ENCODE results near the gene PRMT3. TPM values are rescaled to one million over a fixed set of nuclear protein-coding genes. Genes with fewer than 3 reads are reported as not detected.
"Not testable (repeated sequence)": the region's sequence is repeated elsewhere in the genome, so short reads cannot be mapped to it uniquely, and the experiment has no call there.

The PRMT3 gene
- polyA plus RNA-seq (ENCODE audit: insufficient read length in 3 of 3): 10 to 100 TPM; 17.6 to 18.5 (median 17.8) TPM

DNA sequence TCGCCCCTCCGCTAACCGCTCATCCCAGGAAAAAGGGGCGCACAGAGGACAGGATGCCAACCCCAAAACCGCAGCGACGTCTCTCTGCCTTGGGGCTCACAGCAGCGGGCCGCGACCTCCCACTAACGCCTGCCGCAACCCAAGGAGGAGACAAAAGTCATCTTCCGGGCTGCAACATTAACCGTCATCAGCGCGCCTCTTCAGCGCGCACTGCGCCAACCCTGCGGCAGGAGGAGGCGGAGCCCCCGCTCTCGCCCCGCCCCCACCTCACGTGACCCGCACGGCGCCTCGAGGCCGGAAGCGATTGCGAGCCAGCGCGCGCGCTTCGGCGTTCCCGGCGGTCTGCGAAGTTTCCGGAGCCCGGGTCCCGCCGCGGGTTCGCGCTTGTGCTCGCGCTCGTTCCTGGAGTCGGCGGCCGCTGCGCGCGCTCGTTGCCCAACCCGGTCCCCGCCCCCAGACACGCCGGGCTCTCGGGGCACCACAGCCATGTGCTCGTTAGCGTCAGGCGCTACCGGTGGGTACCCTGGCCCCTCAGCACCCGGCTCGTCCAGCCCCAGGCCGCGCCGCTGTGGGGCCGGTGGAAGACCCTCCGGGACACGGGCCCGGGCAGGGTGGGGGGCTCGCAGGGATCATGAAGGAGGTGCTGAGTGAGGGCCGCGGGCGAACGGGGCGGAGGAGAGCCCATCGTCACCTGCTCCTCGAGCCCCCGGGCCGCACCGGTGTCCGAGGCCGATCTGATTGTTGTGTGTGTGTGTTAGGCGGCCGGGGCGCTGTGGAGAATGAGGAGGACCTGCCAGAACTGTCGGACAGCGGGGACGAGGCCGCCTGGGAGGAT lies at the start of gene PRMT3:
TSS of gene PRMT3 (plus strand) at position 456 of the 835 bp plus-strand sequence. CDS start at position 487, 31 bp downstream.
- DNase-seq (ENCODE audit: low read depth in 3 of 3, low spot score in 2 of 3): peak; percentile 80 to 87 (median 86)

DNA sequence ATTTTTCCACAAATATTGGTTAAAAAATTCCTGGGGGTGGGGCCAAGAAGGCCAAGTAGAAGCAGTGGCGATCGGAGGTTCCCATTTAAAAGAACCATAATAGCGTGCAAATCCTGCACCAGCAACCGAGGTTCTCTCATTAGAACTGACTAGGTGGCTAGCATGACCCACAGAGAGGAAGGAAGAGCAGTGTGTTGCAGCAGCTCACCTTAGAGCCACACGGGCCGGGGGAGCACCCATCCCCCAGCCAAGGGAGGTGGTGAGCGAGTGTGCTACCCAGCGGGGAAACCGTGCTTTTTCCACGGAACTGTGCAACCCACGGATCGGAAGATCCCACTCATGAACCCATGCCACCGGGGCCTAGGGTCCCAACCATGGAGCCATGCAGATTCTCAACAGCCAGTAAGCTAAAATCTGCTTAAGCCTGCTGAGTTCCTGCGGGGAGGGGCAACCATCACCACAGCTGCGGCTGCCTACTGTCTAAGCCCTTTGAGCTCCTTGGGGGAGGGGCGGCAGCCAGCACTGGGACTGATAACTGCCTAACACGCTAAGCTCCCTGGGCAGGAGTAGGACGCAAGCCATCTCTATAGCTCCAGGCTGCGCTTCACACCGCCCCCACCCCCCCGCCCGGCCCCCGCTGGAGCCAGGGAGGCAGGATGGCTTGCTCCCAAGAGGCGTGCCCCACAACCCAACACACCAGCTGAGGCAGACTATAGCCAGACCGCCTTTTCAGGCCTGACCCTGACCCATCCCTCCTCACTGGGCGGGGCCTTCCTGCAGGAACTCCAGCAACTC lies 45.0 kb upstream of the PRMT3 start:
- DNase-seq (ENCODE audit: low read depth in 3 of 3, low spot score in 2 of 3): no peak

DNA sequence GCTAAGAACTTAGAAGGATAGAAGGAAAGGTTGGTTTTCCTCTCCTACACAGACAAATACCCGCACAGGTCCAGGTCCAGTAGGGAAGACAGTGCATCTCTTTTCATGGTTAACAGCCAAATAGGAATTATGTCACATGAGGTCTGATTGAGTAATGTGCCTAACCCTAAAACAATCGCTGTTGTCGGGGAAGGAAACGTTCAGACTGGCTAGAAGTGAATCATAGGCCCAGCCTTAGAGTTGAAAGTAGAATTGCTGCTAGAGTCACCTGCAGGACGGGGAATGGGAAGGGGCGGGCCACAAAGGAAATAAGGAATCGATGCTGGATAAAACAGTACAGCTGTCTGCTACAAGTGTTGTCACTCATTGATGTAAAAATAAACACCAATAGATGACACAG lies 36.4 kb upstream of the PRMT3 start:
- DNase-seq (ENCODE audit: low read depth in 3 of 3, low spot score in 2 of 3): no peak

DNA sequence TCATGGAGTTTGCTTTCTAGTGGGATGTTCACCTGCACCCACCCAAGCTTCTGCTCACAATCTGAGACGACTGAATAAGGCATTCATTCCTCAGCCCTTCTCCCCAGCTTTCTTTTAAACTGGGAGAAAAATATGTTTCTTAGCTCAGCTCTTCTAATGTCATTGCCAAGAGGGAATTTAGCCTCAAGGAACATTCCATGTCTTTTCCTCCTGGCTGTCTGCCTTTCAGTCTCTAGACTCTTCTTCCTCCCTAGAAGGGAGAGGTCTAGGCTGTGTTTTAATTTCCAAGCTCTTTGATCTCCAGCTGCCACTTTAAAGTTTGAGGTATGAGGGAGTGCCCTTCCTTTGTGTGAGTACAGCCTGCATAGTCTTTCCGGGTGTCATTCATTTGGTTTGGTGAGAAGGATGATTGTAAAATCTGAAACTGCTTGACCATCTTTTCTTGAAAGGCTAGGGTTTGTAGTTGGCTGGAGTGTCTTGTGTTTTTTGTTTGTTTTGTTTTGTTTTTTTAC lies 35.7 kb upstream of the PRMT3 start:
- no peak for DNase-seq (ENCODE audit: low read depth in 3 of 3, low spot score in 2 of 3)

DNA sequence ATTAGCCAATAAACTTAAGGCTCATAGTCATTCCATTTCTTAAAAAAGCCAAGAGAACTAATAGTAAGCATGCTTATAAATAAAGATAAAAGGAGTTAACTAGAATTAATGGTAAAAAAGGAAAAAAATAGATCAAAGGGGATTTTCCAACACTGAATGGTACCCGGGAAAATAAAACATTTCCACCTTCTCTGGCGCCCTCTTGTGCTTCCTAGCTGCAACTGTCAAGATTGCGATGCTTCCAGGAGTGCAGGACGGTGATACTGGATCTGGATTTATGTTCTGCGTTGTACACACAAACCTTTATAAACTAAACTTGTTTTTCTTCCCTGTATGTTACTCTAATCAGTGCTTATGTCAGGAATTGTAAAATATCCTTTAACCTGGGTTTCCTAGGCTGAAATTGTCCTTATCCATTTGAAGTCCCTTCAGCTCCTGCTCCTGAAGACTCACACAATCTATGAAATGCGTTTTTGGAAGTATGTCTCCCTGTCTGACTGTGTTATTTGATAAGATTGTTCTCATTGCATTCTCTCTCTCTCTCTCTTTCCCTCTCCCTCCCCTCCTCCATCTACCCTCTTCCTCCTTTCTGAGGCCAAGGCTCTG lies 33.6 kb upstream of the PRMT3 start:
- DNase-seq (ENCODE audit: low read depth in 3 of 3, low spot score in 2 of 3): no peak

DNA sequence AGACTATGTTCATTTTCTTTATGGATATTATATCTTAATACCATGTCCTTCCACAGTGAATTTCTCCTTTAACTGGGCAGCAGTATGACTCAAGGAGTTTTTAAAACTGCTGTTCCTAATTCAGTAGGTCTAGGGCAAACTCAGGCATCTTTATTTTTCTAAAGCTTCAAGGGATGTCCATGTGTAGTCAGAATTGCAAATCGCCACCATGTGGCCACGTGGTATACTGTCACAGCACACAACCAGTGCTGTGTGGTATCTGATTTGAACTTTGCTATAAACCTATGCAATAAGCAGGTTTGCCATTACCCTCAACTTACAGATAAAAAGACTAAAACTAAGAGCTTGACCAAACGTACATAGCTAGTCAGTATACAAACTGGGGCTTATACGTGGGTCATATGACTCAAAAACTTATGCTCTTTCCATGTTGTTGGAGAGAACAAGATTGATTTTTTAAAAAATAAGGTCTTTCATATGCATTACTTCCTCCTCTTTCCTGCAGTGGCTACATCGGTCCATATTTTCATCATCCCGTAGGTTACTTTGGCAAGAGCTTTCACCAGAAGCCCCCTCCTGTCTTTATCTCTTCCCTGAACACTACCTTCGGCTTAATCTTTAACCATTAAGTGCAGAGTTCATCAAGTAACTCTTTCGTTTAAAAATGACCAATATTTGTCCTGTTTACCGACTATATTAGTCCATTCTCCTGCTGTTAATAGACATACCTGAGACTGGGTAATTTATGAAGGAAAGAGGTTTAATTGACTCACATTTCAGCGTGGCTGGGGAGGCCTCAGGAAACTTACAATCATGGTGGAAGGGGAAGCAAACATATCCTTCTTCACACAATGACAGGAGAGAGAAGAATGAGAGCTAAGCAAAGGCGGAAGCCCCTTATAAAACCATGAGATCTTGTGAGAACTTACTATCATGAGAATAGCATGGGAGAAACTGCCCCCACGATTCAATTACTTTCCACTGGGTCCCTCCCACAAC lies 32.0 kb upstream of the PRMT3 start:
- no peak for DNase-seq (ENCODE audit: low read depth in 3 of 3, low spot score in 2 of 3)

DNA sequence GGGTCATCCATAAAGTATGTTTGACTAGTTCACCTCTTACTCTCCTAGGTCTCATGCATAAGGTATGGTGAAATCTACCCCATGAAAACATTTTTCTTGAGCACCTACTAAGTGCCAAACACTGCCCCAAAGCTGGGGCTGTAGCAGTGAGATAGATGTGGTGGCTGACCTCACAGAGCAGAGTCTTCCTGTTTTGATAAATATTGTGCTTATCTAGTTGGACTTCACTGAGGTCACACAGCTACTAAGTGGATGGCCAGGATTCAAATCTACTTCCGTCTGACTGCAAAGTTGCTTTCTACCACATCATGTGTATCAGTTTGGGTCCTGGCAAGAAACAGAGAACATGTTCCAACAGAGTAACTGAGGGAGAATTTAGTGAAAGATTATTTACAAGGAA lies 30.4 kb upstream of the PRMT3 start:
- DNase-seq (ENCODE audit: low read depth in 3 of 3, low spot score in 2 of 3): no peak

DNA sequence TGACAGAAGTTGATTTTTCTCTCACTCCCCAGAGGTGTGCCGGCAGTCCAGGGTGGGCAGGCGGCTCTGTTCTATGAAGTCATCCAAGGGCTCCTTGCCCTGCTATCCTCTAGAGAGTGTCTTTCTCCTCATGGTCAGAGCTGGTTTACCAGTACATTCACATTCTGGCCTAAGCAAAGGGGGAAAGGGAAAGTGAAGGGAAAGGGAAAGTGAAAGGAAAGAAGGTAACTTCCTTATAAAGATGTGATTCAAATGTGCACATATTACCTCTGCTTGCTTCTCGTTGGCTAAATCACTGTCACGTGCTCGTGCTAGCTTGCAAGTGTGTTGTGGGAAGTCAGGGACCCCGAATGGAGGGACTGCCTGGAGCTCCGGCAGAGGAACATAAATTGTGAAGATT lies 26.9 kb upstream of the PRMT3 start:
- DNase-seq (ENCODE audit: low read depth in 3 of 3, low spot score in 2 of 3): no peak

DNA sequence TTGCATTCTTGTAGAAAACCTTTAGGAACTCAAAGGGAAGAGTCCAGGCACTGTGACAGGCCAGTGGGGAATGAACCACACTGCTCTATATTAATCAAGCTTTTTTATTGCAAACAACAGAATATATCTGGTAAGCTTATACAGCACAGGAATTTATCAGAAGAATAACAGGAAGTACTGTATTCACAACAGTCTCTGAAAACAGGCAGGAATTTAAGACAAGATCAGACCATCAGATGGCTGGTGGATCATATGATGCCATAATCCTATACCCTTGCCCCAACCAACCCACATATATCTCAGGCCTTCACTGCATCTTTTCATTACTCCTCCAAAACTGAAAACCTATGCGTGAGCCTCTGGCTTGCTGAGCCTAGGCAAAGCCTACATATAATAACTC lies 25.0 kb upstream of the PRMT3 start:
- no peak for DNase-seq (ENCODE audit: low read depth in 3 of 3, low spot score in 2 of 3)

DNA sequence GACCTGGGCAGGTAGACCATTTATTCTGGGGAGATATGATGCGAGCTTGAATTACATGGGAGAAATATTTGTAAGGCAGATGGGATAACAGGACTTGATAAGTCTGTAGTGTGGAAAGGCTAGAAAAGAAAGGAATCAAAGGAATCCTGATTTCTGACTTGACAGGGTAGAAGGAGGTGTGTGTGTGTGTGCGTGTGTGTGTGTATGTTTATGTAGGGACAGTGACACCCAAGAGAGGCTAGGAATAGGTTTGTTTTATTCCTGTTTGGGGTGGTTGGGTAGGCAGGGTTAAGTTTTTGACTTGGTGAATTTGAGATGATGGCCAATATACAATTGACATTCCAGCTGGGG lies 24.4 kb upstream of the PRMT3 start:
- DNase-seq (ENCODE audit: low read depth in 3 of 3, low spot score in 2 of 3): no peak

DNA sequence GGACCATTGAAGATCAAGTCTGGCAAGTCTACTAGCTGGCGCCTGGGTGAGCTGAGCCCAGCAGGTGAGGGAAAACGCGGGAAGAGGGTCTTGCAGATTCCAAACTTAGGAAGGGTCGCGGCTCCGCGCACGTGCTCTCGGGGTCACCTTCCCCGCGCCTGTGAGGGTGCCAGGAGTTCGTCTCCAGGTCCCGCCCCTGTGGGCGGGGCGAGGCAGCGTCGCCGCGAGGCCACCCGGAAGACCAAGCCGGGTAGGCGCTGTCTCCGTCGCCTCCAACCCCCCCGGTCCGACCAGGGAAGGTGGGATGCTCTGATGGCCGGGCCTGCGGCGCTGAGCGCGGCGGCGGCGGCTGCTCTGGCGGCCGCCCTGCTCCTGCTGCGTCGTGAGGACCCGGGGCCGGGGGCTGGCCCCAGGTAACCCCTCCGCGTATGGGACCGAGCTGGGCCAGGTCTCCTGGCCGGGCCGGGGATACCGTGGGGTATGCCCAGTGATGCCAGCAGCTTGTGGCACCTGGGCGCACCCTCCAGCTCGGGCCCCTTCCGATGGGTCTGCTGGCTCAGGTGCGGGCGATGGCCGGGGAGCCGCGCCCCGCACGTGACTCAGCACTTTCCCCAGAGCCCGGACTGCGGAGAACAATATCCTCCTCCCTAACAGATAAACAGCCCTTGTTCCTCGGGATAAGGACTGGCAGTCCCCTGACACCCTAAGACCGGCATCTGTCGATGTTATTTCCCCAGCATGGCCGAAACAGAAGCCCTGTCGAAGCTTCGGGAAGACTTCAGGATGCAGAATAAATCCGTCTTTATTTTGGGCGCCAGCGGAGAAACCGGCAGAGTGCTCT lies 23.8 kb upstream of the PRMT3 start, which contains the start of gene HTATIP2:
TSS of gene HTATIP2 (plus strand) at position 215 of the 841 bp plus-strand sequence. CDS start at position 739, 524 bp downstream.
- DNase-seq (ENCODE audit: low read depth in 3 of 3, low spot score in 2 of 3): no peak

DNA sequence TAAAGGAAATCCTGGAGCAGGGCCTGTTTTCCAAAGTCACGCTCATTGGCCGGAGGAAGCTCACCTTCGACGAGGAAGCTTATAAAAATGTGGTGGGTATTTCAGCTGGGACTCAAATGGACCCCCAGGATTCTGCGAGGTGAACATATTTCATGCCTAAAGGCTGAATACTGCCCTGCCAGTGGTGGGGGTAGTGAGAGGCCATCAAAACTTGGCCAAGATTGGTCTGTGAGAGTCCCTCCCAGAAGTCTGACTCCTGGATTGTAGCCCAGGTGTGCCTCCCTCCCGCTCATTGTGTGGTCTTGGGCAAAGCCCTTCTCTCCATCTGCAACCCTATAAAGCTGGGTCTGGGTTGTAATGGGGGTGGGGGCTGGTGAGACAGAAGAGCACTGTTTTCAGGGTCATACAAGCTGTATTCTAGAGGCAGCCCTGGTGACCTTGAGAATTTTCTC lies 23.1 kb upstream of the PRMT3 start:
- DNase-seq (ENCODE audit: low read depth in 3 of 3, low spot score in 2 of 3): no peak

DNA sequence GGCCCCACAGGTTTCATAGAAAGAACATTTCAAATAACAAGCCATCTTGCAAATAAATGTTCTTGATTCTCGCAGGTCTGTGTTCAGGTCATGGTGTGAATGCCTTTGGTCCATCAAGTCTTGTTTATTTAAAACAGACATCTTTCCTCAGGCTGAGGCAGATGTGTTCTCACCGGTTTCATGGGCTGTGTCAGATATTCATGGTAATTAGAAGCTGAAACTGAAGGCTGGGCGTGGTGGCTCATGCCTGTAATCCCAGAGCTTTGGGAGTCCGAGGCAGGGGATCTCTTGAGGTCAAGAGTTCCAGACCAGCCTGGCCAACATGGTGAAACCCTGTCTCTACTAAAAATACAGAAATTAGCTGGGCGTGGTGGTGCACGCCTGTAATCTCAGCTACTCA lies 22.1 kb upstream of the PRMT3 start:
- DNase-seq (ENCODE audit: low read depth in 3 of 3, low spot score in 2 of 3): not testable (repeated sequence)

DNA sequence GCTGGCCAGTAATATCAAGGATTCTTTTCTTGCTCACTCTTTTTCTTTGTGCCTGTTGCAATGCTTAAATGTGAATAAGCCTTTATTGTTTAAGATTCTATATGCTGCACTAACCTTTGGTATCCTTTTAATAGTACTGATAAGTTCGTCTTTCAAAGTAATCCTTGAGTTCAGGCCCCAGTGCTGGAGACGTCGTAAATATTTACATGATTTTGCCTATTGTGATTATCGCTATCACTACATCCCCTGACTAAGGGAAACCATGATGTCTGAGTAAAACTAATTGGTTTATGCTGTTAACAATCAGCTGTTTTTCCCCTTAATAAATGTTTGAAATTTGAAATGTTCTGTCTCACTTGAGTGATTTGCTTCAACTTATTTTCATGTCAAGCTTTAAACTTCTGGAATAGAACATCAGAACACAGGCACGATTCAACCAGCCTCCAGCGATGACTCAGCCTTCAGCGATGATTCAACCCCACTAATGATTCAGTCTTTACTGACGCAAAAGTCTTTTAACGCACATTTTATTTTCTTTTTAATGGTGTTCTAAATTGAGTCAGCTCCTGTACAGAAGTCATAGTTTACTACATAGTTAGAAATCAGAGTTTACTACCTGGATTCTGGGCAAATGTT lies 20.1 kb upstream of the PRMT3 start:
- DNase-seq (ENCODE audit: low read depth in 3 of 3, low spot score in 2 of 3): no peak

DNA sequence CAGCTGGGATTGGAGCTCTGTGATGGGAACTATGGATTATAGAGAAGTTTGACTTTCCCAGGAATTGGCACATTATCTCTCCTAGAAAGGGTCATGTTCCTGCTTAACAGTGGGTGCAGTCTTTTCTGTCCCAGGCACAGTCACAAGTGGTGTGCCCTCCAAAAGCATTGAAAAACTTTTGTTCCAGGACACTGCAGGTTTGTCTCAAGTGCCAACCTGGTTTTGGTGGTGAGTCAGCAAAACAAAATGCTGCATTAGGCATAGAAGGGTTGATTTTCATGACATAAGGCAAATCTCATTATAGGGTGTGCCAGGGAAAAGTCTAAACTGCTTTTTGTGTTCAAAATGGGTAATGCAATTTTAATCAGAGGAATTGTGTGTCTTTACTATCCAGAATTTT lies 19.1 kb upstream of the PRMT3 start:
- no peak for DNase-seq (ENCODE audit: low read depth in 3 of 3, low spot score in 2 of 3)

DNA sequence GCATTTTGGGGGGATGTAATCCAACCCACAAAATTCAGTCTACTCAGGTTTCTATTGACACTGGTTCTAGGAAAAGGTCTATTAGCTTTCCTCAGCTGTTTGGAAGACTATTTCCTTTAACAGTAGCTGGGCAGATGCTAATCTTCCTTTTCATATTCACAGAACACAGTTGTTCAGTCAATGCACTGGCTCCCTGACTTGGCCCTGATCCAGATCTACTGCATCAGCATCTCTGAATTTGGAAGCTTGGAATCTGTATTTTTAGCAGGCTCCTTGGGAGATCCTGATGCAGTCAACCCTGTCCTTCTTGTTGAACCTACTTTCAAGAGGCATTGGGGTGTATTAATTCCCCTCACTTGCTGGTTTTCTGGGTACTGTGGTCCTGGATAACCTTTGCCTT lies 17.7 kb upstream of the PRMT3 start:
- DNase-seq (ENCODE audit: low read depth in 3 of 3, low spot score in 2 of 3): no peak

DNA sequence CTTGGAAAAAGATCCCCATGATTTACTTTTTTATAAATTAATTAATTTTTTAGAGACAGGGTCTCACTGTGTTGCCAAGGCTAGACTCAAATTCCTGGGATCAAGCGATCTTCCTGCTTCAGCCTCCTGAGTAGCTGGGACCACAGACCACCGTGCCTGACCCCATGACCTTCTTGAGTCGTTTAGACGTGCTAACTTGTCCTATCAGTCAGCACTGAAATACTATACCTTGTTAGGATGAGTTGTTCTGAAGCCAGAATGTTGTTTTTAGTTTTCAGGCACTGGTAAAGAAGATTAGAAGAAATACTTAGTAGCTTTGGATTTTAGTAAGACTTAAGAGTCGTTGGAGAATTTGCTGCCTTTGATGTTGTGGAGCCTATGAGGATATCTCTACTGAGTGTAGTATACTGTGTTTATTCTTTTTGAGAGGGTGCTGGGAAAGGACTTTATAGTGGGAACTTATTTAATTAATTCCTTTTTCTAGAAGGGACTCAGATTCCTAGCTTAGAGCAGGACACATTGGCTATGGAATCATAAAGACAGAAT lies 15.4 kb upstream of the PRMT3 start:
- DNase-seq (ENCODE audit: low read depth in 3 of 3, low spot score in 2 of 3): no peak

DNA sequence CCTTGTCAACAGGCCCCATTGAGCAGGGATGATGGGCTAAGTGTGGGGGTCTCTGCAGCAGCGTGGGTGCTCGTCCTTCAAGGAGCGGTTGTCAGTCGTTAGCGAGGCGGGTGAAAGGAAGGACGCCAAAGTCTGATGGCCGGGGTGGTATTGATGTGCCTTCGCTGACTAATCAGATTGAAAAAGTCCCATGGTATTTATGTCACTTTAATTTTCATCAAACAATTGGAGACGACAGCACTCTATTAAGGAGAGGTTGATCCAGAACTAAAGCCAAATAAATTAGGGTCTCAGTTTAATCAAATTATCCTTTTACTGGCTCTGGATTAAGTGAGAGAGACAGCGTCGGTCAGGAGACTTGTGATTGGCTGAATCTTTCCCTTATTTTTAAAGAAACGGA lies 14.4 kb upstream of the PRMT3 start:
- no peak for DNase-seq (ENCODE audit: low read depth in 3 of 3, low spot score in 2 of 3)
